ENCODE measurements around the gene TLR6.

TLR6 gene

DNA sequence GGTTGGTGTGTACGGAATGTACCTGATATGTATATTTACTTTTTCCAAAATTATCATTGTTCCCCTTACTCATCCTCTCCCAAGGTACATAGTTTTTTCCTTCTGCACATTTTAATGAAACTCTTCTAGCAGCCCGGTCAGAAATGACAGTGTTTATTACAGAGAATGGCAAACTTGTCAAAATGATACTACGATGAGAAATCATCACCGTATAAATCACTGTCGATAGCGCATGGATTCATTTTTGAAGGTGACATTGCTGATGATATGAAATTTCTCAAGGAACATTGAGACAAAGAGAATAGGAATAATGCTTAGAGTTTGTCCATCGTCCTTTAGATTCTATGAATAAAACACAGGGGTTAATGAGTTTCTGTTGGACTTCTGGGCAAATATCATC, 41.6 kb upstream of the TLR6 start:
- Histone ChIP-seq H3K4me3 (ENCODE audit: insufficient read length, low read depth) (no peak overlapping the region), H3K27me3 (ENCODE audit: insufficient read depth, insufficient read length) (no peaks in the 10 kb centered on the region), H3K4me1 (ENCODE audit: insufficient read depth, insufficient read length) (no peaks in the 10 kb centered on the region), H3K9ac (ENCODE audit: insufficient read length, low read depth) (no peak overlapping the region), H3K9me3 (ENCODE audit: insufficient read depth, low read length) (no peaks in the 10 kb centered on the region), H3K36me3 (ENCODE audit: insufficient read depth, insufficient read length, low read length) (peaks cover 22% of the 10 kb centered on the region)
- TF ChIP-seq ZNF274 (IDR thresholded peaks at IDR 0.05; ENCODE audit: low read depth, low read length): no peak
- TF ChIP-seq SUZ12 (IDR thresholded peaks at IDR 0.05; ENCODE audit: extremely low read depth, insufficient read depth, insufficient read length): no peak
- TF ChIP-seq YY1 (IDR thresholded peaks at IDR 0.05; ENCODE audit: insufficient read depth, insufficient read length): no peak
- DNase-seq (ENCODE audit: low read depth, low spot score): no peak

DNA sequence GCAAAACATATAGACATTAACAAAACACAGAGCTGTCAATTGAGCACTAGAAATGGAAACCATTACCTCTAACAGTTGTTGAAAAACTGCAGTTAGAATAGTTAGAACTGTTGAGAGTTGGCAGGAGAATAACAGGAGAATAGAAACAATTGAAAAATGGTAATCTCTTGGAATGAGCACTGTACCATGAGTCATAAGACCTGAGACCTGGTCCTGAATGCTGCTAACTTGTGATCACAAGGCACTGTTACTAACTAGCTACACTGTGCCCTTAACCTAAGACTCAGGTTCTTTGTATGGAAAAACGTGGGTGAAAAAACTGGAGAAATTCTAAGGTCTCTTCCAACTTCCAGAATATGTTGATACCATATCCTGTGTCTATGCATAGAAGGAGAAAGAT, 40.3 kb upstream of the TLR6 start:
- no peak for DNase-seq (ENCODE audit: low read depth, low spot score)
- Histone ChIP-seq H3K9me3 (ENCODE audit: insufficient read depth, low read length) (no peaks in the 10 kb centered on the region), H3K4me1 (ENCODE audit: insufficient read depth, insufficient read length) (no peaks in the 10 kb centered on the region), H3K9ac (ENCODE audit: insufficient read length, low read depth) (no peak overlapping the region), H3K36me3 (ENCODE audit: insufficient read depth, insufficient read length, low read length) (peaks cover 26% of the 10 kb centered on the region), H3K4me3 (ENCODE audit: insufficient read length, low read depth) (no peak overlapping the region), H3K27me3 (ENCODE audit: insufficient read depth, insufficient read length) (no peaks in the 10 kb centered on the region)
- TF ChIP-seq YY1 (IDR thresholded peaks at IDR 0.05; ENCODE audit: insufficient read depth, insufficient read length) (no peak), ZNF274 (IDR thresholded peaks at IDR 0.05; ENCODE audit: low read depth, low read length) (no peak), SUZ12 (IDR thresholded peaks at IDR 0.05; ENCODE audit: extremely low read depth, insufficient read depth, insufficient read length) (no peak)

DNA sequence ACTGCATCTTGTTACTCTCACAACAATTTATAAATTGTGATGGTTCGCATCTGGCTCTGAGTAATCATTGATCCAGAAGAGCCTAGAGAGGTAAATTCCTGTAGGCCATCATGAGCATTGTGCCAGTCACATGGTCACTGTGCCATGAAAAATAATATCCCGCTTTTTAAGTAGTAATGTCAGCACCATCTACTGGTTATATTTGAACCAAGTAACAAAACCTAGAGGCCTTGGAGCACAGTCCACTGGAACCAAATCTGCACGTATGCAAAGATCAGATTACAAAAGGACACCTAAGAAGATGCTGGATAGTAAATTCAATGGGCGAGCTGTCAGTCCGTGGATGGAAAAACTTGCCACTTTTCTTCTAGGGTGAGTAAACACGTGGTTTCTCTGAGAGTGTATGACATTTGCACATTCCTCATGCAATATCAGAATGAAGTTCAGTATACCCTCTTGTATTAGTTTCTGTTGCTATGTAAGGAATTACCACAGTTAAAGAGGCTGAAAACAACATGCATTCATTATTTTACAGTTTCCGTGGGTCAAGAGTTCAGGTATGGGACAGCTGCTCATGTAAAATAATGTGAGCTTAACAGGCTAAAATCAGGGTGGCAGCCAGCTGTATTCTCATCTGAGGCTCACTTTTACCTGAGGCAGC, 37.8 kb upstream of the TLR6 start:
- H3K4me3 ChIP-seq (ENCODE audit: insufficient read length, low read depth): no peak overlapping the region
- no peaks in the 10 kb centered on the region for H3K4me1 ChIP-seq (ENCODE audit: insufficient read depth, insufficient read length)
- no peaks in the 10 kb centered on the region for H3K9me3 ChIP-seq (ENCODE audit: insufficient read depth, low read length)
- H3K36me3 ChIP-seq (ENCODE audit: insufficient read depth, insufficient read length, low read length): peaks cover 30% of the 10 kb centered on the region
- no peak overlapping the region for H3K9ac ChIP-seq (ENCODE audit: insufficient read length, low read depth)
- no peak for DNase-seq (ENCODE audit: low read depth, low spot score)
- no peak for TF ChIP-seq ZNF274 (IDR thresholded peaks at IDR 0.05; ENCODE audit: low read depth, low read length)
- no peak for TF ChIP-seq YY1 (IDR thresholded peaks at IDR 0.05; ENCODE audit: insufficient read depth, insufficient read length)
- TF ChIP-seq SUZ12 (IDR thresholded peaks at IDR 0.05; ENCODE audit: extremely low read depth, insufficient read depth, insufficient read length): no peak
- no peaks in the 10 kb centered on the region for H3K27me3 ChIP-seq (ENCODE audit: insufficient read depth, insufficient read length)

DNA sequence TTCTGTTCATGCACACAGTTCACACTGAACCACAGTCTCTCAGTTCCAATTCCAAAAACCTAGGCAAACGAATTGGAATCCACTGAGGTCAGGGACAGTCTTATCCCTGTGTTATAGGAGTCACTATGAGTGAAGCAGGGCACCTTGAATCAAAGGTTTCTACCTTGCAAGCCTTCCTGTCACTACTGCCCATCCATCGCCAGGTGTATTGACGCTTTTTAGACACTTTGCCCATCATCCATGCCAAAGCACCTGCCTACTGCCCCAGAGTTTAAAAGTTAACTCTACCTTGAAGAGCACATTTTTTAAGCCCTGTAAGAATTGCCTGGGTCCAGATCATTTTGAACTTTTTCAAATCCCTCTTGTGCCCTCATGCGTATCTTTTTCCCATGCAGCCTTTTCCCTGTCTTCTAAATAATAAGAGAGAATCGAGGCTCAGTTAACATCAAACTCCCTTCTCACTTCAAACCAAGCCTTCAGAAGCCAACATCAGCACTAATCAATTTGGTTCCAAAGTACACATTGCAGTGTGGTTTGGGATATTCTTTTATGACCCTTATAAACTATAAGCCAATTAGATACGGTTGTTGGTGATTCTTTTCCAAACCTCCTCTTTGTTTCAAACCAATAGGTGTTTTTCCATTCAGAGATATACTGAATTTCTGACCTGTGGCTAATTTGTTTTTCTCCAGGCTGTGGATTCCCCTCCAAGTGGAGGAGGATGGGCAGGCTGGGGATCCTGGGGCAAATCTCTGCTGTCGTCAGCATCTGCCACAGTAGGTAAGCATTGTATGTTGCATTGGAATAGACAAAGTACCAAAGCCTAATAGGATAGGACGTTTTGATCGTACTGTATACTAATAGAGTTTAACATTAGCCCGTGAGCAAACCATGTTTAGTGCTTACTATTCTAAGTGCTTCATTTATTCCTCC, 34.7 kb upstream of the TLR6 start:
- TF ChIP-seq YY1 (IDR thresholded peaks at IDR 0.05; ENCODE audit: insufficient read depth, insufficient read length): no peak
- TF ChIP-seq SUZ12 (IDR thresholded peaks at IDR 0.05; ENCODE audit: extremely low read depth, insufficient read depth, insufficient read length): no peak
- no peak for TF ChIP-seq ZNF274 (IDR thresholded peaks at IDR 0.05; ENCODE audit: low read depth, low read length)
- Histone ChIP-seq H3K4me3 (ENCODE audit: insufficient read length, low read depth) (no peak overlapping the region), H3K36me3 (ENCODE audit: insufficient read depth, insufficient read length, low read length) (peaks cover 26% of the 10 kb centered on the region), H3K4me1 (ENCODE audit: insufficient read depth, insufficient read length) (no peaks in the 10 kb centered on the region), H3K9ac (ENCODE audit: insufficient read length, low read depth) (no peak overlapping the region), H3K9me3 (ENCODE audit: insufficient read depth, low read length) (no peaks in the 10 kb centered on the region), H3K27me3 (ENCODE audit: insufficient read depth, insufficient read length) (no peaks in the 10 kb centered on the region)
- no peak for DNase-seq (ENCODE audit: low read depth, low spot score)

DNA sequence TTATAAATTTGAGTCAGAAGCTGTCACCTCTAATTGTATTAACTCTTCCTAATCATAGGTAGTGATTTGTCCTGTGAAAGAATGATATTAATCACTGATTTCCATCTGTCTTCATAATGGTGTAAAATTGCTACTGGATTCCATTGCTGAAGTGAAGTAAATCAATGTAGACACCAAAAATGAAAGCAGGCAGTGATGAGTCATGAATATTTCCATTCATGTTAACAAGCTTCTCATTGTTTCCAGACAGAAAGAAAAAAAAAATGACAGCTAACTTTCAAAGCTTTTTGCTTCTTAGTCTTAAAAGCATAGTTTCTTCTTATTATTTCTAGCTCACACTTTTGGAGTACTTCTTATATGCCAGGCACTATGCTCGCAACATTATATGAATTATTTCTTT, 32.5 kb upstream of the TLR6 start:
- Histone ChIP-seq H3K4me3 (ENCODE audit: insufficient read length, low read depth) (no peak overlapping the region), H3K9me3 (ENCODE audit: insufficient read depth, low read length) (no peaks in the 10 kb centered on the region), H3K4me1 (ENCODE audit: insufficient read depth, insufficient read length) (no peaks in the 10 kb centered on the region), H3K36me3 (ENCODE audit: insufficient read depth, insufficient read length, low read length) (peaks cover 18% of the 10 kb centered on the region), H3K27me3 (ENCODE audit: insufficient read depth, insufficient read length) (no peaks in the 10 kb centered on the region), H3K9ac (ENCODE audit: insufficient read length, low read depth) (no peak overlapping the region)
- TF ChIP-seq ZNF274 (IDR thresholded peaks at IDR 0.05; ENCODE audit: low read depth, low read length): no peak
- no peak for TF ChIP-seq YY1 (IDR thresholded peaks at IDR 0.05; ENCODE audit: insufficient read depth, insufficient read length)
- TF ChIP-seq SUZ12 (IDR thresholded peaks at IDR 0.05; ENCODE audit: extremely low read depth, insufficient read depth, insufficient read length): no peak
- DNase-seq (ENCODE audit: low read depth, low spot score): no peak

DNA sequence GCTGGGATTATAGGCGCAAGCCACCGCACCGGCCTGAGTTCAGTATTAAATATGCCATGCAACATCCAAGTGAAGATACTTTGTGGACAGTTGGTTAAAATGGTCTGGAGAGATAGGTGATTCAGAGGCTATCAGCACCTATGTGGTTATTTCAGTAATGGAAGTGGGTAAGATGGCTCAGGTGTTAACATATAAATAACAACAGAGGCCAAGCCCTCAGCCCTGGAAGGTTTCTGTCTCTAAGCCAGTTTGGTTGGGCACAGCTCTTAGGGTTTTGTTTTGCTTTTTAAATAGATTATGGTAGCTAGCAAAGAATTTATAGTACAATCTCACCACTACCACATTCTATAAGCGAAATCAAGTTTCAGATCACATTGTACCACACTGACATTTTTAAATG, 27.6 kb upstream of the TLR6 start:
- Histone ChIP-seq H3K36me3 (ENCODE audit: insufficient read depth, insufficient read length, low read length) (peaks cover 29% of the 10 kb centered on the region), H3K9ac (ENCODE audit: insufficient read length, low read depth) (no peak overlapping the region), H3K4me3 (ENCODE audit: insufficient read length, low read depth) (no peak overlapping the region), H3K9me3 (ENCODE audit: insufficient read depth, low read length) (no peaks in the 10 kb centered on the region), H3K4me1 (ENCODE audit: insufficient read depth, insufficient read length) (no peaks in the 10 kb centered on the region), H3K27me3 (ENCODE audit: insufficient read depth, insufficient read length) (no peaks in the 10 kb centered on the region)
- TF ChIP-seq SUZ12 (IDR thresholded peaks at IDR 0.05; ENCODE audit: extremely low read depth, insufficient read depth, insufficient read length) (no peak), YY1 (IDR thresholded peaks at IDR 0.05; ENCODE audit: insufficient read depth, insufficient read length) (no peak), ZNF274 (IDR thresholded peaks at IDR 0.05; ENCODE audit: low read depth, low read length) (no peak)
- DNase-seq (ENCODE audit: low read depth, low spot score): no peak

DNA sequence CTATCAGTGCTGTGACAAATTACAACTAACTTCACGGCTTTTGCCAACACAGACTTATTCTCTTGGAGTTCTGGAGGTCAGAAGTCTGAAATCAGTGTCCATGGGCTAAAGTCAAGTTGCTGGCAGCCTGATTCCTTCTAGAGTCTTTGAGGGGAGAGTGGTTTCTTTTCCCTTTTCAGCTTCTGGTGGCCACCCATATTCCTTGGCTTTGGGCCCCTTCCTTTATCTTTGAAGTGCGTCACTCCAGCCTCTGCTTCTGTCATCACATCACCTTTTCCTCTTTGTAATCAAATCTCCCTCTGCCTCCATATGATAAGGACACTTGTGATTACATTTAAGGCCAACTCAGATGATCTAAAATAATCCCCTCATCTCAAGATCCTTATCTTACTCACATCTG, 20.0 kb upstream of the TLR6 start:
- Histone ChIP-seq H3K4me3 (ENCODE audit: insufficient read length, low read depth) (no peak overlapping the region), H3K9me3 (ENCODE audit: insufficient read depth, low read length) (peaks cover 5% of the 10 kb centered on the region; the same call in 1 of the 2 replicates), H3K4me1 (ENCODE audit: insufficient read depth, insufficient read length) (no peaks in the 10 kb centered on the region), H3K27me3 (ENCODE audit: insufficient read depth, insufficient read length) (no peaks in the 10 kb centered on the region), H3K36me3 (ENCODE audit: insufficient read depth, insufficient read length, low read length) (peaks cover 59% of the 10 kb centered on the region), H3K9ac (ENCODE audit: insufficient read length, low read depth) (no peak overlapping the region)
- DNase-seq (ENCODE audit: low read depth, low spot score): no peak
- TF ChIP-seq SUZ12 (IDR thresholded peaks at IDR 0.05; ENCODE audit: extremely low read depth, insufficient read depth, insufficient read length): no peak
- no peak for TF ChIP-seq ZNF274 (IDR thresholded peaks at IDR 0.05; ENCODE audit: low read depth, low read length)
- TF ChIP-seq YY1 (IDR thresholded peaks at IDR 0.05; ENCODE audit: insufficient read depth, insufficient read length): no peak
